ENCODE results near the gene RGS12.

- TF ChIP-seq POLR2AphosphoS5 (IDR thresholded peaks at IDR 0.05; ENCODE audit: low read depth) (no peak), REST (IDR thresholded peaks at IDR 0.05; ENCODE audit: unreplicated experiment) (no peak), STAT1 (IDR thresholded peaks at IDR 0.05; ENCODE audit: unreplicated experiment) (no peak), CTCF (conservative IDR thresholded peaks at IDR 0.05; ENCODE audit: low read depth in 2 of 2) (no peak), EZH2 (IDR thresholded peaks at IDR 0.05; ENCODE audit: low read depth, unreplicated experiment) (no peak), JUNB (IDR thresholded peaks at IDR 0.05; ENCODE audit: unreplicated experiment) (no peak), EZH2phosphoT487 (IDR thresholded peaks at IDR 0.05; ENCODE audit: unreplicated experiment) (no peak)
These were observed 38.3 kb upstream of the RGS12 start for GRCh38 chr4:3254302-3255131.

All from GM23338 (cell line).